ENCODE data around the gene AFF3. TPM values are rescaled to one million over a fixed set of nuclear protein-coding genes. Genes with fewer than 3 reads are reported as not detected.

AFF3 gene
- total and polyA plus RNA-seq, 4 donors, result 4.2 to 90.9 (median 14.6) TPM

GRCh38 chr2:99926986-99927385 is 215.4 kb downstream of the AFF3 start:
- no peak overlapping the region for H3K4me3 ChIP-seq
- no peaks in the 10 kb centered on the region for H3K27me3 ChIP-seq (ENCODE audit: control insufficient read depth in 3 of 3, insufficient read depth in 3 of 3, low read length in 2 of 3)
- peaks cover 0 to 3% (median 0%) of the 10 kb centered on the region in 4 donors for H3K36me3 ChIP-seq (ENCODE audit: control insufficient read depth in 4 of 4, insufficient read depth in 4 of 4, low read length in 4 of 4)
- DNase-seq (no peak), ATAC-seq (ENCODE audit: insufficient read depth, low FRiP score) (no peak)
- TF ChIP-seq CTCF (IDR thresholded peaks at IDR 0.05; ENCODE audit: control extremely low read depth, extremely low read depth), result no peak
- no peak overlapping the region for H3K9ac ChIP-seq (ENCODE audit: insufficient read depth in 1 of 2, low read length in 2 of 2)
- no peaks in the 10 kb centered on the region for H3K9me3 ChIP-seq (ENCODE audit: control insufficient read depth in 4 of 4, insufficient read depth in 3 of 4, low read length in 3 of 4)
- peaks cover 0 to 6% (median 0%) of the 10 kb centered on the region in 5 donors for H3K4me1 ChIP-seq (ENCODE audit: control insufficient read depth in 5 of 5, insufficient read depth in 5 of 5, low read length in 5 of 5)
- no peak overlapping the region for H3K27ac ChIP-seq (ENCODE audit: low read depth in 1 of 2, low read length in 1 of 2)

DNA sequence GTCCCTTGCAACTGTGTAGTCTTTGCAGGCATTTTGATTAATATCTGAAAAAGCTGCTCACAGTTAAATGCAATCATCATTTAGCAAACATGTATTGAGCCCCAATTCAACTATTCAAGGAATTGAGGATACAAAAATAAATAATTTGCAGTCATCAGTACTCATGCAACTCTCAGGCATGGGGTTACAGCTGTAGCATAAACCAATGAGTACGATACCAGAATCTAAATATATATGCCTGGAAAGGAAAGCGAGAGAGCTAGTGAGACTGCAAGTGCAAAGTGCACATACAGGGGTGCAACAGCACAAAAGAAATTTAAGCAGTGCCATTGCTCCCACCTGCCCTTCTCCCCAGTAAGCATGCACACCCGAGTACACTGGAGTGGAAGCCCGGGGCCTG is 216.4 kb downstream of the AFF3 start:
- DNase-seq (no peak), ATAC-seq (ENCODE audit: insufficient read depth, low FRiP score) (no peak)
- no peak for TF ChIP-seq CTCF (IDR thresholded peaks at IDR 0.05; ENCODE audit: control extremely low read depth, extremely low read depth)

DNA sequence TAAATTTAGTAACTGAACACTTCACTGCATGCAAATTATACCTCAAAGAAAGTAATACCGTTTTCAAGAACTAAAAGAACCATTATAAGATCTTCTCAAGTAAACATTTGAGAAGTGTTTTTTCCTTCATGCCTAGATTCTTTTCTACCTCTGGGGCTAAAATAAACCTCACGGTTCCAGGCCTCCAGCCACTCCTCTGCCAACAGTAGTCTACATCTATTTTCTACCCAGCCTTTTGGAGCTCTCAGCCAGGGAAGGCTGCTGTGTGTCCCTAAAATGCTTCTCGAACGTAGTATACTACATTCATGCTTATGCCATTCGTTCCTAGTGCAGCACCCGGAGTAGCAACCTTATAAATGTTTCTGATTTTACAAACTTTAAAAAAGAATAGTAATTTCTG is 219.7 kb downstream of the AFF3 start:
- peaks cover 0 to 6% (median 0%) of the 10 kb centered on the region in 5 donors for H3K4me1 ChIP-seq (ENCODE audit: control insufficient read depth in 5 of 5, insufficient read depth in 5 of 5, low read length in 5 of 5)
- WGBS, 2 donors, result 88 to 93% methylated on average over 6 of the region's 6 CpGs
- no peak for TF ChIP-seq CTCF (IDR thresholded peaks at IDR 0.05; ENCODE audit: control extremely low read depth, extremely low read depth)
- no peaks in the 10 kb centered on the region for H3K9me3 ChIP-seq (ENCODE audit: control insufficient read depth in 4 of 4, insufficient read depth in 3 of 4, low read length in 3 of 4)
- no peaks in the 10 kb centered on the region for H3K27me3 ChIP-seq (ENCODE audit: control insufficient read depth in 3 of 3, insufficient read depth in 3 of 3, low read length in 2 of 3)
- ATAC-seq (ENCODE audit: insufficient read depth, low FRiP score) (no peak), DNase-seq (no peak)
- peaks cover 0 to 3% (median 1%) of the 10 kb centered on the region in 4 donors for H3K36me3 ChIP-seq (ENCODE audit: control insufficient read depth in 4 of 4, insufficient read depth in 4 of 4, low read length in 4 of 4)
- no peak overlapping the region for H3K4me3 ChIP-seq
- H3K9ac ChIP-seq (ENCODE audit: insufficient read depth in 1 of 2, low read length in 2 of 2), result no peak overlapping the region
- no peak overlapping the region for H3K27ac ChIP-seq (ENCODE audit: low read depth in 1 of 2, low read length in 1 of 2)

More for the DNA sequence above, 216.4 kb downstream of the AFF3 start:
- peaks cover 0 to 3% (median 1%) of the 10 kb centered on the region in 4 donors for H3K36me3 ChIP-seq (ENCODE audit: control insufficient read depth in 4 of 4, insufficient read depth in 4 of 4, low read length in 4 of 4)
- H3K27me3 ChIP-seq (ENCODE audit: control insufficient read depth in 3 of 3, insufficient read depth in 3 of 3, low read length in 2 of 3), result no peaks in the 10 kb centered on the region
- H3K27ac ChIP-seq (ENCODE audit: low read depth in 1 of 2, low read length in 1 of 2), result no peak overlapping the region
- no peaks in the 10 kb centered on the region for H3K9me3 ChIP-seq (ENCODE audit: control insufficient read depth in 4 of 4, insufficient read depth in 3 of 4, low read length in 3 of 4)
- H3K4me3 ChIP-seq, result no peak overlapping the region
- H3K4me1 ChIP-seq (ENCODE audit: control insufficient read depth in 5 of 5, insufficient read depth in 5 of 5, low read length in 5 of 5), result peaks cover 0 to 6% (median 0%) of the 10 kb centered on the region in 5 donors
- 95 to 96% methylated on average over 4 of the region's 4 CpGs for WGBS, 2 donors
- H3K9ac ChIP-seq (ENCODE audit: insufficient read depth in 1 of 2, low read length in 2 of 2), result no peak overlapping the region

DNA sequence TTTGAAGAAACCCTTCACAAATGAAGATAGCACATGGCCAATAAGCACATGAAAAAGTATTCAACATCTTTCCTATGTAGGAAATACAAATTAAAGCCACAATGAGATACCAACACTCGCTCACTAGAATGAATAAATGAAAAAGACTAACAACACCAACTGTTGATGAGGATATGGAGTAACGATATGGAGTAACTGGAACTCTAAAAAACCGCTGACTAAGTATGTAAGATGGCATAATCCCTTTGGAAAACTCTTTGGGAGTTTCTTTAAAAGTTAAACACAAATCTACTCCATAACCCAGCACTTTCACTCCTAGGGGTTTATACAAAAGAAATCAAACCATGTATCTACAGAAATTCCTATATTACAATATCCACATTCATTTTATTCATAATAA is 220.5 kb downstream of the AFF3 start:
- Histone ChIP-seq H3K36me3 (ENCODE audit: control insufficient read depth in 4 of 4, insufficient read depth in 4 of 4, low read length in 4 of 4) (peaks cover 0 to 3% (median 1%) of the 10 kb centered on the region in 4 donors), H3K4me3 (no peak overlapping the region), H3K27me3 (ENCODE audit: control insufficient read depth in 3 of 3, insufficient read depth in 3 of 3, low read length in 2 of 3) (no peaks in the 10 kb centered on the region), H3K4me1 (ENCODE audit: control insufficient read depth in 5 of 5, insufficient read depth in 5 of 5, low read length in 5 of 5) (peaks cover 0 to 6% (median 0%) of the 10 kb centered on the region in 5 donors), H3K27ac (ENCODE audit: low read depth in 1 of 2, low read length in 1 of 2) (no peak overlapping the region), H3K9me3 (ENCODE audit: control insufficient read depth in 4 of 4, insufficient read depth in 3 of 4, low read length in 3 of 4) (no peaks in the 10 kb centered on the region), H3K9ac (ENCODE audit: insufficient read depth in 1 of 2, low read length in 2 of 2) (no peak overlapping the region)
- ATAC-seq (ENCODE audit: insufficient read depth, low FRiP score), result no peak
- WGBS, 2 donors, result 95 to 98% methylated on average over 3 of the region's 3 CpGs
- no peak for DNase-seq
- no peak for TF ChIP-seq CTCF (IDR thresholded peaks at IDR 0.05; ENCODE audit: control extremely low read depth, extremely low read depth)

All from lung (tissue), 12 donors.